Upper lobe of left lung (tissue), 6 donors: ENCODE data around the gene NOSTRIN. TPM values are rescaled to one million over a fixed set of nuclear protein-coding genes. Genes with fewer than 3 reads are reported as not detected.

Source experiments
- ATAC-seq, 2 donors: fragments of 200-7000 bp; cut with Tn5 transposase; one replicate each; pipeline ENCODE4 v1.9.1; 2022; ENCODE audit warnings: mild to moderate bottlenecking in 2 of 2, moderate library complexity in 2 of 2; ENCODE audit not compliant: low FRiP score in 2 of 2
- DNase-seq, 2 donors: peaks; one replicate each; pipeline ENCODE4 v3.0.0-alpha.2; 2019 to 2020
- H3K27ac ChIP-seq, 4 donors: fragments of 200-600 bp; sonication (generic); one replicate each; pipeline ENCODE4 v1.5.1; 2016 to 2019
- H3K27me3 ChIP-seq, 4 donors: fragments of 200-600 bp; sonication (generic); one replicate each; pipeline ENCODE4 v1.5.1; 2017 to 2019
- H3K36me3 ChIP-seq, 4 donors: fragments of 200-600 bp; sonication (generic); one replicate each; pipeline ENCODE4 v1.5.1; 2016 to 2019
- H3K4me1 ChIP-seq, 4 donors: fragments of 200-600 bp; sonication (generic); one replicate each; pipeline ENCODE4 v1.5.1; 2018 to 2019
- H3K4me3 ChIP-seq, 4 donors: fragments of 200-600 bp; sonication (generic); one replicate each; pipeline ENCODE4 v1.5.1; 2017 to 2019; ENCODE audit warnings: mild to moderate bottlenecking in 2 of 4, moderate library complexity in 1 of 4
- H3K9me3 ChIP-seq, 4 donors: fragments of 200-600 bp; sonication (generic); one replicate each; pipeline ENCODE4 v1.5.1; 2018 to 2019
- CTCF ChIP-seq, 6 experiments: fragments of 450-650 bp in 4 of 6; fragments of 200-600 bp in 2 of 6; sonication (generic) in 2 of 6; IDR thresholded peaks; one replicate each; pipeline ENCODE4 v1.5.1; 2016 to 2019; ENCODE audit warnings: antibody characterized with exemption in 6 of 6
- EP300 ChIP-seq, 4 donors: sonication (generic); formaldehyde crosslinking; IDR thresholded peaks; one replicate each; pipeline ENCODE4 v1.5.1; 2017; ENCODE audit warnings: antibody characterized with exemption in 4 of 4, control low read depth in 2 of 4
- POLR2A ChIP-seq, 4 donors: fragments of 450-650 bp; IDR thresholded peaks; one replicate each; pipeline ENCODE4 v1.5.1; 2016 to 2017; ENCODE audit warnings: antibody characterized with exemption in 4 of 4, mild to moderate bottlenecking in 2 of 4
- POLR2AphosphoS5 ChIP-seq, 2 donors: sonication (generic); formaldehyde crosslinking; IDR thresholded peaks; one replicate each; pipeline ENCODE4 v1.5.1; 2017; ENCODE audit warnings: antibody characterized with exemption in 2 of 2
- WGBS, 2 donors: methylation state at CpG; one replicate each; pipeline ENCODE4 v1.1.5; 2017 to 2018; 5-methylcytosine and 5-hydroxymethylcytosine counted together
- total RNA-seq, 6 donors: library from RNA; depleted of rRNA in 4 of 6; stranded (reverse); fragments of >200 nt in 4 of 6; gene quantifications; one replicate each; pipeline versions ENCODE4 v1.1.0 to v1.2.1, GENCODE V29; 2016 to 2021
- donor health status: DM: no; HTN: no; CAD: no; lungs with moderate emphysema.
- donor health status: DM: no; HTN: yes; CAD: no; lungs with severe emphysema.

NOSTRIN gene
- total RNA-seq, 6 donors from 2014 or later, result 33.5 to 110 (median 39.6) TPM

GRCh38 chr2:168884975-168885374, 82.5 kb downstream of the NOSTRIN start:
- no peaks in the 10 kb centered on the region for H3K9me3 ChIP-seq
- no peak for TF ChIP-seq POLR2AphosphoS5 (IDR thresholded peaks at IDR 0.05)
- TF ChIP-seq CTCF (IDR thresholded peaks at IDR 0.05), result no peak
- no peak for TF ChIP-seq EP300 (IDR thresholded peaks at IDR 0.05)
- no peak for TF ChIP-seq POLR2A (IDR thresholded peaks at IDR 0.05)
- no peak overlapping the region for H3K27ac ChIP-seq
- no peak for DNase-seq
- no peak overlapping the region for H3K4me3 ChIP-seq
- peaks cover 0 to 5% (median 3%) of the 10 kb centered on the region in 4 donors for H3K4me1 ChIP-seq
- no peak for ATAC-seq
- no peaks in the 10 kb centered on the region for H3K36me3 ChIP-seq
- 96 to 100% methylated on average over 1 of the region's 1 CpG for WGBS, 2 donors
- H3K27me3 ChIP-seq, result no peaks in the 10 kb centered on the region

GRCh38 chr2:168889635-168890005, 87.2 kb downstream of the NOSTRIN start:
- no peaks in the 10 kb centered on the region for H3K9me3 ChIP-seq
- peaks cover 0 to 12% (median 5%) of the 10 kb centered on the region in 4 donors for H3K4me1 ChIP-seq
- H3K27me3 ChIP-seq, result no peaks in the 10 kb centered on the region
- H3K36me3 ChIP-seq, result no peaks in the 10 kb centered on the region
- ATAC-seq, result peak in 1 of 2 donors; percentile 16
- peak overlapping the region in 3 of 4 donors; percentile 47 to 61 (median 57) for H3K4me3 ChIP-seq
- H3K27ac ChIP-seq, result no peak overlapping the region
- WGBS, 2 donors, result 50 to 53% methylated on average over 3 of the region's 3 CpGs
- no peak for TF ChIP-seq POLR2AphosphoS5 (IDR thresholded peaks at IDR 0.05)
- TF ChIP-seq CTCF (IDR thresholded peaks at IDR 0.05), result no peak
- no peak for TF ChIP-seq EP300 (IDR thresholded peaks at IDR 0.05)
- TF ChIP-seq POLR2A (IDR thresholded peaks at IDR 0.05), result no peak
- no peak for DNase-seq

- H3K4me1 ChIP-seq, result peaks cover 0 to 12% (median 5%) of the 10 kb centered on the region in 4 donors
- WGBS, 2 donors, result 2 to 10% methylated on average over 32 to 38 of the region's 38 CpGs
- H3K4me3 ChIP-seq, result peak within 1 kb of the TSS; percentile 47 to 63 (median 59)
These were observed 87.8 kb downstream of the NOSTRIN start, which contains the start of gene SPC25 for GRCh38 chr2:168890006-168890782. Gene SPC25, minus strand, starts transcription at chr2:168890430. Its CDS starts 911 bp downstream, at chr2:168889519.

GRCh38 chr2:168892327-168892726, 89.9 kb downstream of the NOSTRIN start:
- Histone ChIP-seq H3K4me3 (no peak overlapping the region), H3K4me1 (peaks cover 0 to 12% (median 5%) of the 10 kb centered on the region in 4 donors), H3K27ac (no peak overlapping the region), H3K36me3 (no peaks in the 10 kb centered on the region), H3K27me3 (no peaks in the 10 kb centered on the region), H3K9me3 (no peaks in the 10 kb centered on the region)
- DNase-seq, result no peak
- WGBS, 2 donors, result 62 to 83% methylated on average over 3 of the region's 3 CpGs
- ATAC-seq, result no peak
- TF ChIP-seq CTCF (IDR thresholded peaks at IDR 0.05) (no peak), POLR2A (IDR thresholded peaks at IDR 0.05) (no peak), POLR2AphosphoS5 (IDR thresholded peaks at IDR 0.05) (no peak), EP300 (IDR thresholded peaks at IDR 0.05) (no peak)

More at GRCh38 chr2:168890006-168890782, 87.8 kb downstream of the NOSTRIN start, which contains the start of gene SPC25:
- peak; percentile 88 to 92 for DNase-seq
- Histone ChIP-seq H3K9me3 (no peaks in the 10 kb centered on the region), H3K36me3 (no peaks in the 10 kb centered on the region), H3K27me3 (no peaks in the 10 kb centered on the region), H3K27ac (no peak within 1 kb of the TSS)
- no peak for TF ChIP-seq POLR2A (IDR thresholded peaks at IDR 0.05)
- TF ChIP-seq EP300 (IDR thresholded peaks at IDR 0.05), result no peak
- TF ChIP-seq POLR2AphosphoS5 (IDR thresholded peaks at IDR 0.05), result peak in 1 of 2 donors; percentile 61
- TF ChIP-seq CTCF (IDR thresholded peaks at IDR 0.05), result peak in 2 of 6 experiments; percentile 33 to 46
- ATAC-seq, result peak; percentile 91 to 98
